ENCODE data around the gene SMTNL2.

DNA sequence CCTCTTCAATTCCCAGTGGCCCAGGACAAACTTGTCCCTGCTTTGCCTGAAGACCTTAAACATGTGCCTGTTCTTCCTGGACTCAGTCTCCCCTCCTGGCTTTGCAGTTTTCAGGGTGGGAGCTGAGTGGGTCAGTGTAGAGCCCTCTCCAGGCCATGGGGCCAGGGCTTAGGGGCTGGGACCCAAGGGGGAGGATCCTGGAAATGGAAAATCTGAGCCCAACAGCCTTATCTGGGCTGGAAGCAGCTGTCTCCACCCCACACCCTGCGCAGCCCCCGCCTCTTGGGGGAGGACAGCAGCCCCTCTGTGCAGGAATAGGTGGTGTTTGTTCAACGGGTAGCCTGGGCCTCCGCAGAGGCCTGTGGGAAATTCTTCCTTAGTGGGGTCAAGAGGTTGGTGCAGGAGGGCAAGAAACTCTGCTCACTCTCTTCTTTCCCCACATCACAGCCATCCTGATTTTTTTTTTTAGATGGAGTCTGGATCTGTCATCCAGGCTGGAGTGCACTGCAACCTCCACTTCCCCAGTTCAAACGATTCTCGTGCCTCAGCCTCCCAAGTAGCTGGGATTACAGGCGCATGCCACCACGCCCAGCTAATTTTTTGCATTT is 6.8 kb upstream of the SMTNL2 start:
- TF ChIP-seq POLR2A (IDR thresholded peaks at IDR 0.05; ENCODE audit: low read depth, low read length) (no peak), RFX5 (IDR thresholded peaks at IDR 0.05; ENCODE audit: low read depth, low read length) (no peak), CEBPB (IDR thresholded peaks at IDR 0.05; ENCODE audit: low read depth, low read length) (no peak), NFE2L2 (IDR thresholded peaks at IDR 0.05; ENCODE audit: low read depth, low read length) (no peak), FOS (IDR thresholded peaks at IDR 0.05; ENCODE audit: low read depth, low read length) (no peak), RAD21 (IDR thresholded peaks at IDR 0.05; ENCODE audit: low read length) (no peak)
- TF ChIP-seq, protein P1, sequence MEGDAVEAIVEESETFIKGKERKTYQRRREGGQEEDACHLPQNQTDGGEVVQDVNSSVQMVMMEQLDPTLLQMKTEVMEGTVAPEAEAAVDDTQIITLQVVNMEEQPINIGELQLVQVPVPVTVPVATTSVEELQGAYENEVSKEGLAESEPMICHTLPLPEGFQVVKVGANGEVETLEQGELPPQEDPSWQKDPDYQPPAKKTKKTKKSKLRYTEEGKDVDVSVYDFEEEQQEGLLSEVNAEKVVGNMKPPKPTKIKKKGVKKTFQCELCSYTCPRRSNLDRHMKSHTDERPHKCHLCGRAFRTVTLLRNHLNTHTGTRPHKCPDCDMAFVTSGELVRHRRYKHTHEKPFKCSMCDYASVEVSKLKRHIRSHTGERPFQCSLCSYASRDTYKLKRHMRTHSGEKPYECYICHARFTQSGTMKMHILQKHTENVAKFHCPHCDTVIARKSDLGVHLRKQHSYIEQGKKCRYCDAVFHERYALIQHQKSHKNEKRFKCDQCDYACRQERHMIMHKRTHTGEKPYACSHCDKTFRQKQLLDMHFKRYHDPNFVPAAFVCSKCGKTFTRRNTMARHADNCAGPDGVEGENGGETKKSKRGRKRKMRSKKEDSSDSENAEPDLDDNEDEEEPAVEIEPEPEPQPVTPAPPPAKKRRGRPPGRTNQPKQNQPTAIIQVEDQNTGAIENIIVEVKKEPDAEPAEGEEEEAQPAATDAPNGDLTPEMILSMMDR (conservative IDR thresholded peaks at IDR 0.05; ENCODE audit: low read depth, low read length), result no peak

Data from IMR-90 (cell line).